Measurements from ENCODE around the gene CLSTN2.

DNA sequence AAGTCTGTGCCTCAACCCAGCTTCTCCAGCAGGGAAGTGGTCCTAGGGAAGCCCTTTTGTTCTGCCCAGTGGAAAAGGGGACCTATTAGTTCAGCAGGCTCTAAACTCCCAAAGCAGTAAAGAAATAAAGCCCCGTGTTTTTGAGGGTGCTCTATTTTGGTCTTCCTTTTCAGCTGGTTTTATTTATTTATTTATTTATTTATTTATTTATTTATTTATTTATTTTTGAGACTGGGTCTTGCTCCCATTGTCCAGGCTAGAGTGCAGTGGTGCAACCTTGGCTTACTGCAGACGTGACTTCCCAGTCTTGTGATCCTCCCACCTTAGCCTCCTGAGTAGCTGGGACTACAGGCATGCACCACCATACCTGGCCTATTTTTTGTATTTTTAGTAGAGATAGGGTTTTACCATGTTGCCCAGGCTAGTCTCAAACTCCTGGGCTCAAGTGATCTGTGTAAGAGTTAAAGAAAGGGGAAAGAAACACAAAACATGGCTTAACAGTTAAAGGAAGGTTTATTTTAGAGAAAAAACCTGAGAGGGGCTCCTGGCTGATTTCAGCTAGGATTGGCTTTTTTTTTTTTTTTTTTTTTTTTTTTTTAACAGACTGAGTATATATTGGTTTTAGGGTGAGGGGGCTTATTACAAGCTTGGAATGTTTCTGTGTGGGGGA, 154.6 kb downstream of the CLSTN2 start:
- TF ChIP-seq CTCF (IDR thresholded peaks at IDR 0.05) (no peak), POLR2A (IDR thresholded peaks at IDR 0.05) (no peak), POLR2AphosphoS5 (IDR thresholded peaks at IDR 0.05; ENCODE audit: insufficient read depth in 1 of 2, low read depth in 1 of 2) (no peak)

Data from vagina (tissue), 2 donors.